Rectal smooth muscle tissue (tissue), 1 donor: ENCODE results near the gene AMH.
A peak's percentile ranks its signal among the peaks of the same experiment; 100 is the strongest.

Experiments
- H3K27ac ChIP-seq: one replicate; pipeline ENCODE4 v1.7.0; 2013; ENCODE audit warnings: low read depth, low read length, inconsistent platforms
- H3K27me3 ChIP-seq: one replicate; pipeline ENCODE4 v1.7.0; 2013; ENCODE audit warnings: low read length; ENCODE audit not compliant: control insufficient read depth, insufficient read depth
- H3K36me3 ChIP-seq: one replicate; pipeline ENCODE4 v1.7.0; 2013; ENCODE audit warnings: low read length; ENCODE audit not compliant: control insufficient read depth, insufficient read depth
- H3K4me1 ChIP-seq: one replicate; pipeline ENCODE4 v1.7.0; 2013; ENCODE audit warnings: low read length; ENCODE audit not compliant: control insufficient read depth, insufficient read depth
- H3K4me3 ChIP-seq: one replicate; pipeline ENCODE4 v1.7.0; 2013; ENCODE audit warnings: low read length
- H3K9ac ChIP-seq: one replicate; pipeline ENCODE4 v1.7.0; 2013; ENCODE audit warnings: low read length

Gene AMH

DNA sequence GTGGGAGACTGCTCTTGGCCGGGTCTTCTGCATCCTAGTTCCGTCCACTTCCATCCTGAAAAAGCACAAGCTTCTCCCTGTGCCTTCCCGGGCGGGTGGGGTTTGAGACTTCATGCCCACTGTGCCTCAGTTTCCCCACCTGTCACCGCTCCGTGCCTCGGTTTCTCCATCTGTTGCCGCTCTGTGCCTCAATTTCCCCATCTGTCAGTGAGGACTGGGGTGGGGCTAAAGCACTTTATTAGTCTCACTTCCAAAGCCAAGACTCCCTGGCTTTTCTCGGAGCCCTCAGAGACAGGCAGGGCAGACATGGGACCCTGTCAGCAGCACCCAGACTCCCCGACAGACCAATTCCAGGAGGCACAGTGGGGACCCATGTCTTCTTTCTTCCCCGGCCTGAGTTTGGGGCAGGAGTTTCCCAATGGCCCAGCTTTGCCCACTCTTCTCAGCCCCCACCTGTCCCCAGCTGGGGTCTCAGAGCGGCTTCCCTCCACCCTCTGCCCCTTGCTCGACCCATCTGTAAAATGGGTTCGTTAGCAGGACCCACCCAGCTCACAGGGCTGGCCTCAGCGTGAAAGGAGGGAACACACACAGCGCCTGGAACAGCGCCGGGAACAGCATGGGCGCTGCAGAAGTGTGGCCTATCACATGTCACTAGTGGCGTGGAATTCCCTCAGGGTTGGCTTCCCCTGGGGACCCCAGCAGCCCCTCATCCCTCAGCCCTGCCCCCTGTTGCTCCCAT is 37.4 kb downstream of the AMH start:
- Histone ChIP-seq H3K4me3 (no peak overlapping the region), H3K27ac (no peak overlapping the region), H3K36me3 (no peaks in the 10 kb centered on the region), H3K4me1 (peaks cover 5% of the 10 kb centered on the region), H3K27me3 (peaks cover 23% of the 10 kb centered on the region), H3K9ac (no peak overlapping the region)

DNA sequence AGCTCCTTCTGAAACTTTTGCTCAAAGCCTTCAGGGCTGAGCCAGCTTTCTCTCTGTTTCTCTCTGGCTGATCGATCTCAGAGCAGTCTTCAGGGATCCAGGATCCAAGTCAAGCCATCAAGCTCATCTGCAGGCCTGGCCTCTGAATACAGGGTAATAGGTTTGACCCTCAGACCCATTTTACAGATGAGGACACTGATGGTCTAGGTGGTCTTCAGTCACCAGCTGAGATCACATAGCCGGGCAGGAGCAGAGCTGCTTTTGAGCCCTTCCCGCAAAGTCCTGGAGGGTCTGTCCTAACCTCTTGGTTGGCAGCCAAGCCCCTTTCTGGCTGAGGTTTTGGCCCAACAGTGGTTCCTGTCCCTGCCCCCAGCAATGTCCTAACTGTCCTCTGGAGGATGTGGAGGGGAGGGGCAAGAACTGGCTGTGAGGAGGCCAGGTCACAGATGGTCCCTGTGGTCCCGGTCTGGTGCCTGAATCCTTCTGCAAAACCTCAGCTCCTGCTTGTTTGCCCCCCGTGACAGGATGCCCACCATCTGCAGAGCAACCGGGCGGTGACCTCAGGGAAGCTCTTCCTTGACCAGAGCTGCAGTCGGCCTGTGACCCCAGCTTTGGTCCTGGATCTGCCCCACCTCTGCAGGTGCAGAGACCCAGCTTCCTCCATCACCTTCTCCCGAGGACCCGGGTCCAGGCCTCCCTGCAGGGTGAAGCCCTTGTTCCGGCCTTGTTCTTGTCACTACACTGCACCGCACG is 38.6 kb downstream of the AMH start:
- Histone ChIP-seq H3K27me3 (peaks cover 27% of the 10 kb centered on the region), H3K4me3 (no peak overlapping the region), H3K27ac (no peak overlapping the region), H3K36me3 (no peaks in the 10 kb centered on the region), H3K4me1 (peaks cover 5% of the 10 kb centered on the region), H3K9ac (no peak overlapping the region)

DNA sequence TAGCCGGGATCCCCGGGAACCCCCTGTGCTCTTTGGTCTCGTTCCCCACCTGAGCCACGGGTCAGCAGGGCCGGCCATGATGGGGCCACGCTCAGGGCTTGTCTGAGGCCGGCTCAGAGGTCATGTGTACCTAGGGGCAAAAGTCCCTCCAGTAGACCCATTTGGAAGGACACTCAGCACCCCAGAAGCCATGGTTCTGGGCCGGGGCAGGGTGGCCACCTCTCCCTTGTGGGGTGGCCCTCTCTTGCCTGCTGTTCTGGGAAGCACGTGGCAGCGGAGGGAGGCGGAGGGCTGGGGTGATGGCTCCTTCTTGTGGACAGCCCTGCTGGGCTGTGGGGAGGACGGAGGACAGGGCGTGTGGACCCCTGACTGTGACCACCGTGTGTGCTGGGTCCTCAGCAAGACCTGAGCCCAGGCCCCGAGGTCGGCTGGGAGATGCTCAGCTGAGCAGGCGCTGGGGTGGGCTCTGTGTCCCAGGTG is 39.3 kb downstream of the AMH start:
- Histone ChIP-seq H3K36me3 (no peaks in the 10 kb centered on the region), H3K27ac (no peak overlapping the region), H3K4me1 (peaks cover 5% of the 10 kb centered on the region), H3K9ac (no peak overlapping the region), H3K4me3 (no peak overlapping the region), H3K27me3 (peaks cover 27% of the 10 kb centered on the region)

DNA sequence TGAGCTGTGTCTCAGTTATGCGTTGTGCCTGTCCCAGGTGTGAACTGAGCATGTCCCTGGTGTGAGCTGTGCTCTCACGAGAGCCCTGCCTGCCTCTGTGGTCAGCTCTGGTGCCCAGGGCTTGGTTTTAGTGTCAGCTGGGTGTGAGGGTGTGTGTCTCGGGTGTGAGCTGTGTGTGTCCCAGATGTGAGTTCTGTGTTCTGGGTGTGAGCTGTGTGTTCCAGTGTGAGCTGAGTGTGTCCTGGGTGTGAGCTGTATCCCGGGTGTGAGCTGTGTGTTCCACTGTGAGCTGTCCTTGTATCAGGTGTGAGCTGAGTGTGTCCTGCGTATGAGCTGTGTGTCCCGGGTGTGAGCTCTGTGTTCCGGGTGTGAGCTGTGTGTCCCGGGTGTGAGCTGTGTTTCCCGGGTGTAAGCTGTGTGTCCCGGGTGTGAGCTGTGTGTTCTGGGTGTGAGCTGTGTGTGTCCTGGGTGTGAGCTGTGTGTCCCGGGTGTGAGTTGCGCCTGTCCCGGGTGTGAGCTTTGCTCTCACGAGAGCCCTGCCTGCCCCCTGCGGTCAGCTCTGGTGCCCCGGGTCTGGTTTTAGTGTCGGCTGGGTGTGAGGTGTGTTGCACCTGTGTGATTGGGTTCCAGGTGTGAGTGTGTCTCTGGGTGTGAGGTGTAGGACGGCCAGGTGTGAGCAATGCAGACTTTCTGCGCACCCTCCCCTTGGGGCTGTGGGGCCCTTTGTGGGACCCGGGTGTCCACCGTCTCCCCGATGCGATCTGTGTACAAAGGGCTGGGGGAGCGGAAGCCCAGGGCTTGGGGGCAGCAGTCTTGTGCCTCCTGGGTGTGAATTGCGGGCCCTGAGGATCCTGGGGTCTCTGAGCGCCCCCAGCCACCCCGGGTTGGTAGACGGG is 39.9 kb downstream of the AMH start:
- H3K27ac ChIP-seq, result no peak overlapping the region
- no peak overlapping the region for H3K4me3 ChIP-seq
- H3K36me3 ChIP-seq, result no peaks in the 10 kb centered on the region
- peaks cover 5% of the 10 kb centered on the region for H3K4me1 ChIP-seq
- no peak overlapping the region for H3K9ac ChIP-seq
- peaks cover 30% of the 10 kb centered on the region for H3K27me3 ChIP-seq

DNA sequence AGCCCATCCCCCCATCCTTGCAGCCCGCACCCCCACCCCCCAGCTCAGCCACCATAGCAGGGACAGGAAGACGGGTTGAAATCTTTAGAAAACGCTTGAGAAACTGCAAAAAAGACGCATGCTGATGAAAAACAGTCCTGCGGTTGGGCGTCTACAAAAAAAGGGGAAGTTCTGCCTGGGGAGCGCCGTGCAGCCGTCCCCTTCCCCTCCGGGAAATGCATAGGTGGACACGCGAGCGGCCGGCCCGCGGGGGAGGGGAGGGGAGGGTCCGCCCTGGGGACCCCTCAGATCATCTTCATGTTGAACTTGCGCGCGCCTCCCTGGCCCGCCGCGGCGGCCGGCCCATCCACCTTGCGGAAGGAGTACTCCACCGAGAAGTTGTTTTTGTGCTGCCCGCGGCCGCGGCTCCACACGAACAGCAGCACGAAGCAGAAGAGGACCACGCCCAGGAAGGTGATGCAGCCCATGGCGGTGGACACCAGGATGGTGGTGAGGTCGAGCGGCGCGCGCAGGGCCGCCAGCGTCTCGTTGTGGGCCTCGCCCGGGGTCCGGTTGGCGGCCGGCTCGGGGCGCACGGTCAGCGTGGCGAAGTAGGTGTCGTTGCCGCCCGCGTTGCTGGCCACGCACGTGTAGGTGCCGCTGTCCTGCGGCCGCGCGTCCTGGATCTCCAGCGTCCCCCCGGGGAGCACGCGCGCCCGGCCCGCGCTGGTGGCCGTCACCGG is 40.8 kb downstream of the AMH start:
- Histone ChIP-seq H3K9ac (no peak overlapping the region), H3K27ac (no peak overlapping the region), H3K4me3 (peak overlapping the region; percentile 62), H3K4me1 (peaks cover 5% of the 10 kb centered on the region), H3K36me3 (no peaks in the 10 kb centered on the region), H3K27me3 (peaks cover 31% of the 10 kb centered on the region)

DNA sequence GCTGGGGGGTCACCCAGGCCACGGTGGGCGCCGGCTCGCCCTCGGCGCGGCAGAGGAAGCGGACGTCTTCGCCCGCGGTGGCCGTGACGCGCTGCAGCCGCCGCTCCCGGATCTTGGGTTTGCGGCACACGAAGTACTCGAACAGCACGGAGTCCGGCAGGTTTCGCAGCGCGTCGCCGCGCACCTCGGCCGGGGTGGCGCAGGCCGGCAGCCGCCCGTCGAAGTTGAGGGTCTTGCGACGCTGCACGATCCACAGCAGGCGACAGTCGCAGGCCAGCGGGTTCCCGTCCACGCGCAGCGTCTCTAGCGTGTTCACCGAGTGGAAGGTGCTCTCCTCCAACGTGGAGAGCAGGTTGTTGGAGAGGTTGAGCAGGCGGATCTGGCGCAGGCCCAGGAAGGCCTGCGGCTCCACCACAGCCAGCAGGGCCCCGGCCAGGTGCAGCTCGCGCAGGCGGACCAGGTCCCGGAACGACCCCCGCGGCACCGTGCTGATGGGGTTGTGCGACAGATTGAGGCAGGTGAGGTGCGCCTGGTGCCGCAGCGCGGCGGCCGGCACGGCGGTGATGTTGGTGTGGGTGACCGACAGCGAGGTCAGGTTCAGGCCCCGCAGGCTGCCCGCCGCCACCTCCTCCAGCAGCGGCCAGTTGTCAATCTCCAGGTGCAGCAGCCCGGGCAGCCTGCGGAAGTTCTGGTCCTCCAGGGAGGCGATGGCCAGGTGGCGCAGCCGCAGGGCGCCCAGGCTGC is 41.5 kb downstream of the AMH start:
- H3K9ac ChIP-seq, result no peak overlapping the region
- H3K27me3 ChIP-seq, result peaks cover 31% of the 10 kb centered on the region
- peak overlapping the region; percentile 62 for H3K4me3 ChIP-seq
- H3K36me3 ChIP-seq, result no peaks in the 10 kb centered on the region
- no peak overlapping the region for H3K27ac ChIP-seq
- peaks cover 5% of the 10 kb centered on the region for H3K4me1 ChIP-seq

DNA sequence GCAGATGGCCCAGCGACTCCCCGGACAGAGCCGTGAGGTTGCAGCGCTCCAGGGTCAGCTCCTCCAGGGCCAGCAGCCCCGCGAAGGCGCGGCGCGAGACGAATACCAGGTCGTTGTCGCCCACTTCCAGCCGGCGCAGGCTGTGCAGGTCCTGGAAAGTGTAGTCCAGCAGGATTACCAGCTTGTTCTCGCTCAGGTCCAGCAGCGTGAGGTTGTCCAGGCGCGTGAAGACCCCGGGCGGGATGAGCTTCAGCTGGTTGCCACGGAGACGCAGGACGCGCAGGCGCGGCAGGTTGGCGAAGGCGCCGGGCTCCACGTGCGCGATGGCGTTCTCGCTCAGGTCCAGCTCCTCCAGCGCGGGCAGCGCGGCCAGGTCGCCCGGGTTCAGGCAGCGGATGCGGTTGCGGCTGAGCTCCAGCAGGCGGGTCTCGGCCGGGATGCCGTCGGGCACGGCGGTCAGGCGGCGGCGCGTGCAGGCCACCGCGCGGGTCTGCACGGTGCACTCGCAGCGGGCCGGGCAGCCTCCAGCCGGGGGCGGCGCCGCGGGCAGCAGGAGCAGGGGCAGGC is 42.1 kb downstream of the AMH start:
- H3K27me3 ChIP-seq, result peaks cover 31% of the 10 kb centered on the region

DNA sequence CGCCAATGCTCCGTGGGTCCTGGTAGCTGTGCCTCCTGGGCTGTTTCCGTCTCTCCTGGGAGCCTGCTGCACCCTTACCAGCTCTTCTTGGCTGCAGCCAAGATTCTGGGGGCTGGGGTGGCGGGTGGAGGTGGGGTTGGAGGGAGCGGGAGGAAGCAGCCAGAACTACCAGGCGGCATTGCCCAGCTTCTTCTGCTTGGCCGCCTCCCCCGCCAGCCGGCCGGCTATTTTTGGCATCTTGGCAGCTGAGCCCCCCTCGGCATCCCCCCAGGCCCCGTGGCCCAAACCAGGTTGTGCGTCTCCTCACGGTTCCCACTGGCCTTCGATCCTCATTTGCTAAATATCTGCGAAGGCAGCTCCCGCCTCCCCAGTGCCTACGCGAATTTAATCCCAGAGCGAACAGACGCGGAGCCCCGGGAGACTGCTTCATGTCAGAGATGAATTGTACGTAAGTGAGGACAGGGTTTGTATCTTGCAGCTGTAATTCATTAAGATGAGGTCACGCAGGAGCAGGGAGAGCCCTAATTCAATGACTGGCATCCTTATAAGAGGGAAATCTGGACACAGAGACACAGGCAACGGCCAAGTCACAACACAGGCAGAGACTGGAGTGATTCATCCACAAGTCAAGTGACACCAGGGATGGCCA is 45.7 kb downstream of the AMH start:
- Histone ChIP-seq H3K9ac (no peak overlapping the region), H3K4me3 (peak overlapping the region; percentile 17), H3K27ac (peak overlapping the region; percentile 66), H3K36me3 (no peaks in the 10 kb centered on the region), H3K4me1 (peaks cover 5% of the 10 kb centered on the region), H3K27me3 (peaks cover 23% of the 10 kb centered on the region)

More for the DNA sequence above, 42.1 kb downstream of the AMH start:
- H3K9ac ChIP-seq, result no peak overlapping the region
- H3K4me1 ChIP-seq, result peaks cover 5% of the 10 kb centered on the region
- H3K4me3 ChIP-seq, result peak overlapping the region; percentile 62
- no peaks in the 10 kb centered on the region for H3K36me3 ChIP-seq
- no peak overlapping the region for H3K27ac ChIP-seq

DNA sequence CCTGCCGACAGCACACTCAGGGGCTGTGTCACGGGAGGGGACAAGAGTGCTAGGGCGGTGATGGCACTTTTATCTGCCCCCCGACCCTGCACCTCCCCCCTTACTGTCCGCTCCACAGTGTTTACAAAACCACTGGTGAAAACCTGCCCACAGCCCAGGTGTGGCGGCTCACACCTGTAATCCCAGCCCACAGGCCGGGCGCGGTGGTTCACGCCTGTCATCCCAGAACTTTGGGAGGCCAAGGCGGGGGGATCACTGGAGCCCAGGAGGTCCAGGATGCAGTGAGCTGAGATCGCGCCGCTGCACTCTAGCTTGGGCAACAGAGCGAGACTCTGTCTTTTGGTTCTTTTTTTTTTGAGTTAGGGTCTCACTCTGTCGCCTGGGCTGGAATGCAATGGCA is 47.0 kb downstream of the AMH start:
- H3K9ac ChIP-seq, result no peak overlapping the region
- no peak overlapping the region for H3K27ac ChIP-seq
- H3K4me3 ChIP-seq, result no peak overlapping the region
- peaks cover under 1% of the 10 kb centered on the region for H3K4me1 ChIP-seq
- no peaks in the 10 kb centered on the region for H3K36me3 ChIP-seq
- H3K27me3 ChIP-seq, result peaks cover 10% of the 10 kb centered on the region

DNA sequence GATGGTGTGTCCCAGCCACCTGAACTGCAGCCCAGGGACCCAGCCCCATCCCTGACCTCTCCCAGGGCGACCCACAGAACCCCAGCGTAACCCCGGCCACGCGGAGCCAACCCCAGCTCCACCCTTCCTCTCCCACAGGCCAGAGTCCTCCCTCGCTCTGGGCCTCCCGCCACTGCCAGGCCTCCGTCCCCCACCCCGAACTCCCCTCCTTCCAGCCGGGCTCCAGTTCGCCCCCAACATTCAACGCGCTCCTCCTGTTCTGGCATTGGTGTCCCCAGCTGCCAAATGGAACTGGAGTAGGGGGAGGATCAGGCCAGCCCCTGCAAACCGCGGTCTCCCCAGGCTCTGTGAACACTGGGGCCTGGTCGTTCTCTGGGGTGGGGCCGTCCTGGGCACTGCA is 51.4 kb downstream of the AMH start:
- Histone ChIP-seq H3K4me1 (no peaks in the 10 kb centered on the region), H3K9ac (no peak overlapping the region), H3K27me3 (peaks cover 9% of the 10 kb centered on the region), H3K27ac (no peak overlapping the region), H3K36me3 (no peaks in the 10 kb centered on the region), H3K4me3 (no peak overlapping the region)
